ENCODE results near the gene CPA5.

GRCh38 chr7:130342701-130343380, 1.8 kb upstream of the CPA5 start:
- TF ChIP-seq REST (IDR thresholded peaks at IDR 0.05; ENCODE audit: low read depth, low read length) (no peak), GATA2 (CRISPR knock-in tag; IDR thresholded peaks at IDR 0.05) (no peak), CTCF (IDR thresholded peaks at IDR 0.05) (no peak), RFX5 (IDR thresholded peaks at IDR 0.05; ENCODE audit: low read length) (no peak), JUND (IDR thresholded peaks at IDR 0.05) (no peak), POLR2AphosphoS5 (IDR thresholded peaks at IDR 0.05; ENCODE audit: low read depth, low read length) (no peak), NFIC (IDR thresholded peaks at IDR 0.05; ENCODE audit: borderline replicate concordance) (no peak), FOXJ3 (CRISPR knock-in tag; IDR thresholded peaks at IDR 0.05) (no peak)

All from SK-N-SH (cell line).